SK-N-MC (cell line): Measurements from ENCODE around the gene CYTH1.

Source experiments
- EZH2 ChIP-seq: fragments of 200-600 bp; sonication (generic); IDR thresholded peaks from one replicate; pipeline ENCODE4 v1.6.1; 2017; ENCODE audit warnings: antibody characterized with exemption
- FOXP2 ChIP-seq: optimal IDR thresholded peaks from 2 replicates; pipeline ENCODE3; 2011; ENCODE audit warnings: mild to moderate bottlenecking, moderate library complexity; ENCODE audit not compliant: insufficient read depth; ENCODE audit errors: extremely low read length, control extremely low read depth
- POLR2AphosphoS5 ChIP-seq: IDR thresholded peaks from 2 replicates; pipeline ENCODE4 v1.6.1; 2012; ENCODE audit warnings: mild to moderate bottlenecking, low read depth, low read length, borderline replicate concordance

DNA sequence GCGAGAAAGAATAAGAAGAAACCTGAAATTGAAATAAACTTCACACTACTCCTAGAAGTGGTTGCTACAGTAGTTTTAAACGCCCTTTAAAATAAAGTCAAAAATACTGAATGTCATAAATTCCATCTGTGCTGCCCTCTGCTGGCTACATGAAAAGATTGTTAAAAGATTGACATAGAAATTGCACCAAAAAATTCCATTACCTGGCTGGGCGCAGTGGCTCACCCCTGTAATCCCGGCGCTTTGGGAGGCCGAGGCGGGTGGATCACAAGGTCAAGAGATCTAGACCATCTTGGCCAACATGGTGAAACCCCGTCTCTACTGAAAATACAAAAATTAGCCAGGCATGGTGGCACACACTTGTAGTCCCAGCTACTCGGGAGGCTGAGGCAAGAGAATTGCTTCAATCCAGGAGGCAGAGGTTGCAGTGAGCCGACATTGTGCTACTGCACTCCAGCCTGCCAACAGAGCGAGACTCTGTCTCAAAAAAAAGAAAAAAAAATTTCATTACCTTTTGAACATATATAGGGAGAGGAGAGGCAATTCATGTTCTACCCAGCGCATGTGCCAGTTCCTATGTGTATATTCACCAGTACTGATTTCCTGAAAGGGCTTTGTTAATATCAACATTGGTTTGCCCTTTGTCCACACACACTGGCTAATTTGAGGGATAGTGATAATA, 36.5 kb downstream of the CYTH1 start:
- TF ChIP-seq EZH2 (no peak), POLR2AphosphoS5 (no peak), FOXP2 (no peak)
